ENCODE measurements around the gene MXRA8. TPM values are rescaled to one million over a fixed set of nuclear protein-coding genes. Genes with fewer than 3 reads are reported as not detected.

Gene MXRA8
- total RNA-seq, 1 donor from 2014 or later = not detected

DNA sequence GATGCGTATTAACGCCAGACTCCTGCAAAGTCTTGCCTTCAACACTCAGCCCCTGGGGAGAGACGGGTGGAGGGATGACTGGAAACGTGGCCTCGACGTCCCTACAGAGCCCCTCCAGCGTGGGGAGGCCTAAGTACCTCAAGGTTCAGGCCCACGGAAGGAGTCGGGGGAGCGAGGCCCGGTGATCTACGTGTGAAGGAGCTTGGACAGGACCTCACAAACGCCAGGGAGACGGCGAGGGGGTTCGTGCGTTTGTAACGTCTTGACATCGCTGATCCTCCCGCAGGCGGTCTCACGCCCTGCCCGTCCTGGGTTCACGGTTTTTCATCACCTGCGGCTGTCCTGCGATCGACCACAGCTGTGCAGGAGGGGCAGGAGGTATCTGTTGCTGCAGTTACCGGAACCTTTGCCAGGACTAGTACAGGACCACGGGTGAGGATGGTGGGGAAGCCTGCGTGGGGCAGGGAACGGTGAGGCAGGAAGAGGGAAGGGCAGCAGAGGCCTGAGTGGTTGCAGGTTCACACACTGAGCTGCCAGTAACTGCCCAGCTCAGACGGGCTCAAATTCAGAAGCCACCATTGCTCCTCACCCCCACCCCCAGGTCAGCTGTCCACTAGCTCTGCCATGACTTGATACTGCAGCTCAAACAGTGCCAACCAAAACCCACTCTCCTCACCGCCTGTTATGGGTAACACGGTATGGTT lies 41.7 kb upstream of the MXRA8 start:
- intact Hi-C loops (cut with micrococcal nuclease) = loop anchor here (1.0 to 10.0 kb wide), 3 partner anchors 7 to 1155 kb away; partner anchors contain the start of genes AURKAIP1, MRPL20 and TNFRSF14
- Mint-ChIP-seq H3K9me3 (no peaks in the 10 kb centered on the region), H3K4me1 (ENCODE audit: low read depth) (peaks cover 34% of the 10 kb centered on the region), H3K36me3 (ENCODE audit: low read depth) (peaks cover 72% of the 10 kb centered on the region), H3K4me3 (ENCODE audit: low read depth) (peak overlapping the region; percentile 90), H3K27ac (peak overlapping the region; percentile 74), H3K27me3 (ENCODE audit: low read depth) (no peaks in the 10 kb centered on the region)
- no peak for DNase-seq (ENCODE audit: low spot score)

DNA sequence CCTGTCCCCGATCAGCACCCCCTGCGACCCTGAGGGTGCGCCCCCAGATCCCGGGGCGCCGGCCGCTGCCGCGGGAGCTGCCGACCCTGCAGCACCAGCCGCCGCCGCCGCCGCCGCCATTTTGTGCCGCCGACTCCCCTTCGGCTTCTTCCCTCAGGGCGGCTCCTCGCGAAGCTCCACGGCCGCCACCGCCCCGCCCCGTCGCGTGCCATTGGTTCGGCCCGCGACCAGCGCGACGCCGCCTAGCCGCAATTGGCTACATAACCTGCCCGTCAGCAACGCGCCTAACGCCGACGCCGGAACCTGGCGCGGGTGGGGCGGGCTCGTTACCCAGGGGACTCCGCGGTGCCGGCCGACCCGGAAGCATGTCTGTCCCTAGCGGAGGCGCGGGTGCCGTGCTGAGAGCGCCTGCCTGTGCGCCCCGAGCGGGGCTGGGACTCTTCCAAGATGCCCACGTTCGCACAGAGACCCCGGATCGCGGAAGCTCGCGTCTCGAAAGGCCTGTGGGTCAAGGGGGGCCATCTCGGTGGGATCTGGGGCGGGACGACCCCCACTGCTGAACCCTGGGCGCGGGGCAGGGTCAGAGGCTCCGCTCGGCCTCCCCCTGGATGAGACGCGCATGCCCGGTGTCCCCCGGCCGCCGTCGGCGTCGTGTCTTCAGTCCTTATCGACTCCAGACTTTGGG lies 41.0 kb upstream of the MXRA8 start, which contains the start of gene CCNL2:
Gene CCNL2, minus strand, starts transcription at position 149 of the 685 bp plus-strand sequence. Its CDS starts 29 bp downstream, at position 120.
- intact Hi-C loops (cut with micrococcal nuclease) = loop anchor here (1.0 kb wide), 2 partner anchors 8 to 24 kb away; partner anchors contain the start of genes AURKAIP1 and MRPL20
- peaks cover 72% of the 10 kb centered on the region for H3K36me3 Mint-ChIP-seq (ENCODE audit: low read depth)
- DNase-seq (ENCODE audit: low spot score) = peak; percentile 100
- peak within 1 kb of the TSS; percentile 89 for H3K27ac Mint-ChIP-seq
- no peaks in the 10 kb centered on the region for H3K9me3 Mint-ChIP-seq
- peaks cover 34% of the 10 kb centered on the region for H3K4me1 Mint-ChIP-seq (ENCODE audit: low read depth)
- H3K27me3 Mint-ChIP-seq (ENCODE audit: low read depth) = no peaks in the 10 kb centered on the region
- peak within 1 kb of the TSS; percentile 95 for H3K4me3 Mint-ChIP-seq (ENCODE audit: low read depth)

DNA sequence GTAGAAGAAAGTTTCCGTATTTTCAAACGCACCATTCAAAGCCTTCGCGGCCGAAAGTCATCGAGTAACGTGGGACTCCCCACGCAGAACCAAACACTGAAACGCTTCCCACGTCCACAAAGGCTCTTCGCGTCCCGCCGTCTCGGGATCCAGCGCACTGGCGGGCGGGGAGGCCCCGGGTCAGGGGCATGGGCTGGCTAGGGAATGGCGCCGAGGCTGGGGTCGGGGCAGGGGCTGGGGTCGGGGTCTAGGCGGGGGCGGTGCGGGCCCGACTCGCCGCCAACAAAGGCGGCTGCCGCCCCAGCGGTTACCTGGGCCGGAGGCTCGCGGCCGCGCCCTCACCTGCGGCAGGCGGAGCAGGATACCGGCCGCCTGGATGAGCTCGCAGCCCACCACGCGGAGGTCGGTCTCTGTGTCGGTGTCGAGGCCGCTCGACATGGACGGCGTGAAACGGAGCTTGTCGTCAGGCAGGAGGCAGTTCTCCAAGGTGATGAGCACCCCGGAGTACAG lies 40.4 kb upstream of the MXRA8 start:
- H3K27me3 Mint-ChIP-seq (ENCODE audit: low read depth) = no peaks in the 10 kb centered on the region
- no peaks in the 10 kb centered on the region for H3K9me3 Mint-ChIP-seq
- intact Hi-C loops (cut with micrococcal nuclease) = loop anchor here (1.0 kb wide), 2 partner anchors 9 to 23 kb away; partner anchors contain the start of genes AURKAIP1 and MRPL20
- H3K36me3 Mint-ChIP-seq (ENCODE audit: low read depth) = peaks cover 76% of the 10 kb centered on the region
- H3K4me3 Mint-ChIP-seq (ENCODE audit: low read depth) = peak overlapping the region; percentile 95
- H3K4me1 Mint-ChIP-seq (ENCODE audit: low read depth) = peaks cover 33% of the 10 kb centered on the region
- H3K27ac Mint-ChIP-seq = peak overlapping the region; percentile 89
- no peak for DNase-seq (ENCODE audit: low spot score)

DNA sequence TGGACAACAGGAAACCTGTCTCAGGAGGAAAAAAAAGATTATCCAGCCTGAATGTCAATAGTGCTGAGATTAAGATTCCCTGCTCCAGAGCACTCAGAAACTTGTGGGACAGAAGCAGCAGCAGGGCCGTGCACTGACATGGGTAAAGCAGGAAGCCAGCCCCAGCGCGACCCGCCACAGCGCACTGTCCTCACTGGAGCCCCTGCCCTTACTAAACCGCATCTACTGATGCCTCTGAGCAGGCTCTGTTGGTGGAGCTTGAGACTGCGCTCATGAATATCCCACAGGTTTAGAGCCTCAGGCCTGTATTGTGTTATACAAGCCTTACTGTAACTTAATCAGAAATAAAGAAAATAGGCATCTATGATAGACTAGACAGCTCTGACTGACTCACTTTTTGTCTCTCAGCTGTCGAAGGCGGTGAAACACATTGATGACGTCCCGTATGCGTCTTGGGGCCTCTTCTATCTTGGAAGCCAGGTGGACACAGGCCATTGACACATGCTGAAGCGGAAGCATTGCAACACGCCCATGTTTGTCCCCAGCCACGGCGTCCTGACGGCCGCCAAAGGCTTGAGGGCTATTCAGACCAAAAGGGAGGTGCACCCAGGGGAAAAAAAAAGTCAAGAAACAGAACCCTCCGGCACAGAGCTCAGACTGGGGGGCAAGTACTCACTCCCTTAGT lies 39.6 kb upstream of the MXRA8 start:
- H3K9me3 Mint-ChIP-seq = no peaks in the 10 kb centered on the region
- H3K27me3 Mint-ChIP-seq (ENCODE audit: low read depth) = no peaks in the 10 kb centered on the region
- peak overlapping the region; percentile 95 for H3K4me3 Mint-ChIP-seq (ENCODE audit: low read depth)
- H3K27ac Mint-ChIP-seq = peak overlapping the region; percentile 89
- H3K4me1 Mint-ChIP-seq (ENCODE audit: low read depth) = peaks cover 28% of the 10 kb centered on the region
- peaks cover 78% of the 10 kb centered on the region for H3K36me3 Mint-ChIP-seq (ENCODE audit: low read depth)
- intact Hi-C loops (cut with micrococcal nuclease) = no loop called here
- DNase-seq (ENCODE audit: low spot score) = no peak

DNA sequence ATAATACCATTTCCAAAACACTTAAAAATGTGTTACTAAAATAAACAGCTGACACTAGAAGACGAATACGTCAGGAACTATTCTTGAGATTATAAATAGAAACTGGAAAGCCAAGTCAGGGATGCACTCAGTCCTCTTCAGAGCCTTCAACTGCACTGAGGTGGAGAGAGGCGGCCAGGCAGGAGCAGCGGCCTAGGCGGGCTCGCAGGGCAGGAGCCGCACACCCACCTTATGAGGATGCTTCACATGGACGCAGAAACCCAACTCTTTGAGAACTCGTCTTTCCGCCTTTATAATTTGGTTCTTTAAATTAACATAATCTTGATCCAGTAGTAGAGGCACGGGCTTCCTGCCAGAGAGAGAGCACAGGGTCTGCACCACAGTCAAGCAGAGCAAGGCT lies 36.8 kb upstream of the MXRA8 start:
- Mint-ChIP-seq H3K9me3 (no peaks in the 10 kb centered on the region), H3K36me3 (ENCODE audit: low read depth) (peaks cover 77% of the 10 kb centered on the region), H3K27ac (no peak overlapping the region), H3K27me3 (ENCODE audit: low read depth) (no peaks in the 10 kb centered on the region), H3K4me3 (ENCODE audit: low read depth) (no peak overlapping the region), H3K4me1 (ENCODE audit: low read depth) (peaks cover 13% of the 10 kb centered on the region)
- intact Hi-C loops (cut with micrococcal nuclease) = no loop called here
- DNase-seq (ENCODE audit: low spot score) = no peak

DNA sequence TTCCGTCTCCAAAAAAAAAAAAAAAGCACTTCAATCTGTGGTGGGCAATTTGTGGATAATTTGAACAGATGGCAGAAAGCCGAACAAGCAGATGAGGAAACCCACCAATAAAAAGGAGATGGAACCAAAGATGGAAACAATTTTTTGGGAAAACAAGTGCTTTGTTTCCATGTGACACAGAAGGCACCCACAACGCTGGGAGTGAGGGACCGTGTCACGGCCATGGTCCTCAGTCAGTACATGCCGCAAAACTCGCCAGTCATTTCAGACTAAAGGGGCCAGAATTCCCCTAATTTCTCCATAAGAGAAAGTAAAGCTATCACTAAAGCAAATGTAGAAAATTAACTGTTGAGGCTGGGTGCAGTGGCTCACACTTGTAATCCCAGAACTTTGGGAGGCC lies 35.8 kb upstream of the MXRA8 start:
- Mint-ChIP-seq H3K36me3 (ENCODE audit: low read depth) (peaks cover 79% of the 10 kb centered on the region), H3K27ac (no peak overlapping the region), H3K4me3 (ENCODE audit: low read depth) (no peak overlapping the region), H3K4me1 (ENCODE audit: low read depth) (peaks cover 11% of the 10 kb centered on the region), H3K9me3 (no peaks in the 10 kb centered on the region), H3K27me3 (ENCODE audit: low read depth) (no peaks in the 10 kb centered on the region)
- intact Hi-C loops (cut with micrococcal nuclease) = no loop called here
- no peak for DNase-seq (ENCODE audit: low spot score)

DNA sequence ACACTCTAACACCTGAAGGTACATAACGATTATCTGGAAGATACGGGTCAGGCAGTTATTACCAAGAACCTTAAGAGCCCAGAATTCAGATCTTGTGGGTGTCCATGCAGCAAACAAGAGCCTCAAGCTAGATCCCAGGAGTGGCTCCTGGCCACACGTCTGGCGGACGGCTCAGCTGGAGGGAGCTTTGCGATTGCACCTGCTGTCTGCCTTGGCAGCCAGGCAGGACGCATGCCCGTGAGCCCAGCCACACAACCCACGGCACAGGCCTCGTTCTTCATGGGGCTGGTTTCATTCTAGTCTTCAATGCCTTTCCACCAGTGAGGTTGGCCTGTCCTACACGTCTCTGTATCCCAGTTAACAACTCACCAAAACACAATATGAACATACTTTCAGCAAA lies 35.1 kb upstream of the MXRA8 start:
- no peaks in the 10 kb centered on the region for H3K9me3 Mint-ChIP-seq
- peaks cover 11% of the 10 kb centered on the region for H3K4me1 Mint-ChIP-seq (ENCODE audit: low read depth)
- H3K27me3 Mint-ChIP-seq (ENCODE audit: low read depth) = no peaks in the 10 kb centered on the region
- intact Hi-C loops (cut with micrococcal nuclease) = no loop called here
- no peak overlapping the region for H3K4me3 Mint-ChIP-seq (ENCODE audit: low read depth)
- H3K36me3 Mint-ChIP-seq (ENCODE audit: low read depth) = peaks cover 85% of the 10 kb centered on the region
- DNase-seq (ENCODE audit: low spot score) = no peak
- H3K27ac Mint-ChIP-seq = no peak overlapping the region

DNA sequence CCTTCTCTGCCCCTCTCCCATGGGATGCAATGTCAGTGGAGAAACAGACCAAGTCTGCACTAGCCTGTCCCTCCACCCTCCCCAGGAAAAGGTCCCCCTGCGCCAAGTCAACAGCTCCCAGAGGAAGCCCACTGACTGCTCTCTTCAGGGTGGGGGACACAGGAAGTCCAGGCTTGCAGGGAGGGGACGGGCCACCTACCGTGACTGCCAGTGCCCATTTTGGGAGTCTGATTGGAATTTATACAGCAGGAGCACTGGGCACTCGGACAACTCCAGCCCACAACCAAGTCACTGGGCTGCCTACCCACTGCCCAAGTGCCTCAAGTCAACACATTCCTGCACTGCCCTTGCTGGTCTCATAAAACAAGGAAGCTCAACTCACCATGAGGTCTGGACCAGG lies 34.7 kb upstream of the MXRA8 start:
- intact Hi-C loops (cut with micrococcal nuclease) = no loop called here
- Mint-ChIP-seq H3K9me3 (no peaks in the 10 kb centered on the region), H3K4me3 (ENCODE audit: low read depth) (no peak overlapping the region), H3K4me1 (ENCODE audit: low read depth) (peaks cover 8% of the 10 kb centered on the region), H3K27ac (no peak overlapping the region), H3K27me3 (ENCODE audit: low read depth) (no peaks in the 10 kb centered on the region), H3K36me3 (ENCODE audit: low read depth) (peaks cover 85% of the 10 kb centered on the region)
- DNase-seq (ENCODE audit: low spot score) = no peak

DNA sequence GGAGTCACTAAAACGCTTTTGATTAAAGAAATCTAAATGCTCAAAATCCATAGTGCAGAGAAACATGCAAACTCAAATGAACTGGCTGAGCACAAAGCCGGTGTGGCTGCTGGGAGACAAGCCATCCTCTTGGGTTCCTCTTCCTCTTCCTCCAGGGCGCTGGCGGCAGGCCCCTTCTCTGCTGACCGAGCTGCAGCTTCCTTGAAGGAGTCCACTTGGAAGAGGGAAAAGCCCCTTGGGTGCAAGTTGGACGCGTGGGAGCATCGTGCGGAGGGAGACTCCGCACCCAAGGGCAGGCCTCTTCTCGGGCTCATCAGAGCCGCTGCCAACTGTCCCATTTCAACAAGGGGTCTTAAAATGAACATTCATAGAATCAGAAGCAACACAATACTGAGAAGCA lies 32.9 kb upstream of the MXRA8 start:
- Mint-ChIP-seq H3K4me3 (ENCODE audit: low read depth) (no peak overlapping the region), H3K36me3 (ENCODE audit: low read depth) (peaks cover 93% of the 10 kb centered on the region), H3K27me3 (ENCODE audit: low read depth) (no peaks in the 10 kb centered on the region), H3K27ac (no peak overlapping the region), H3K4me1 (ENCODE audit: low read depth) (peaks cover 4% of the 10 kb centered on the region), H3K9me3 (no peaks in the 10 kb centered on the region)
- DNase-seq (ENCODE audit: low spot score) = no peak
- intact Hi-C loops (cut with micrococcal nuclease) = no loop called here

DNA sequence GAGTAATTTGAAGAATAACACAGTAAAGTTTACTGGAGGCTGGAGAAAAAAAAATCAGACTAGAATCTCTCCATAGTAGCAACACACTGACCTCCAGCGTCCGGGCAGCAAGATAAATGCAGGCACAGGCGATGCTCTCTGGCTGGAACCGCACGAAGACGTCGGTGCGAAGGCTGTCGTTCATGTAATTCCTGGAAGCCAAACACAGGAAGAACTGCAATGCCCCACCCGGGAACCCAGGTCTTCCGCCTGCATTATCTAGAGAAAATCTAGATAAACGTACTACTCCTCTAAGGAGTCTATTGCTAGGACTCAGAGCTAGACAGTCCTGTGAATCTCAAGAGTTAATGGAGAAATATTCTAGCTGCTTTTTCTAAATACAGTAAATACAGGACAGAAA lies 32.3 kb upstream of the MXRA8 start:
- no peaks in the 10 kb centered on the region for H3K27me3 Mint-ChIP-seq (ENCODE audit: low read depth)
- no peak for DNase-seq (ENCODE audit: low spot score)
- peaks cover 95% of the 10 kb centered on the region for H3K36me3 Mint-ChIP-seq (ENCODE audit: low read depth)
- H3K4me1 Mint-ChIP-seq (ENCODE audit: low read depth) = peaks cover 4% of the 10 kb centered on the region
- no peak overlapping the region for H3K27ac Mint-ChIP-seq
- intact Hi-C loops (cut with micrococcal nuclease) = no loop called here
- H3K9me3 Mint-ChIP-seq = no peaks in the 10 kb centered on the region
- H3K4me3 Mint-ChIP-seq (ENCODE audit: low read depth) = no peak overlapping the region

DNA sequence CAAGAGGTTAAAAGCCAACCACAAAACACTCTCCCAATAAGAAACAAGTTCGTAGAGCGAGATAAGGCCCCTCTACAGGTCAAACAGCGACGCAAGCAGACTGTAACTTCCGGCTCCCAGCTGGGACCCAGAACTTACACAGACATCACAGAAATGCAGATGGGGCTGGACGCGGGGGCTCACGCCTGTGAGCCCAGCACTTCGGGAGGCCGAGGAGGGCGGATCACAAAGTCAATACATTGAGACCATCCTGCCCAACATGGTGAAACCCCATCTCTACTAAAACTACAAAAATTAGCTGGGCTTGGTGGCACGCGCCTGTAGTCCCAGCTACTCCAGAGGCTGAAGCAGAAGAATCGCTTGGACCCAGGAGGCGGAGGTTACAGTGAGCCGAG lies 29.7 kb upstream of the MXRA8 start:
- intact Hi-C loops (cut with micrococcal nuclease) = no loop called here
- no peaks in the 10 kb centered on the region for H3K27me3 Mint-ChIP-seq (ENCODE audit: low read depth)
- H3K4me3 Mint-ChIP-seq (ENCODE audit: low read depth) = no peak overlapping the region
- no peaks in the 10 kb centered on the region for H3K9me3 Mint-ChIP-seq
- H3K36me3 Mint-ChIP-seq (ENCODE audit: low read depth) = peaks cover 72% of the 10 kb centered on the region
- no peaks in the 10 kb centered on the region for H3K4me1 Mint-ChIP-seq (ENCODE audit: low read depth)
- H3K27ac Mint-ChIP-seq = no peak overlapping the region
- DNase-seq (ENCODE audit: low spot score) = no peak

DNA sequence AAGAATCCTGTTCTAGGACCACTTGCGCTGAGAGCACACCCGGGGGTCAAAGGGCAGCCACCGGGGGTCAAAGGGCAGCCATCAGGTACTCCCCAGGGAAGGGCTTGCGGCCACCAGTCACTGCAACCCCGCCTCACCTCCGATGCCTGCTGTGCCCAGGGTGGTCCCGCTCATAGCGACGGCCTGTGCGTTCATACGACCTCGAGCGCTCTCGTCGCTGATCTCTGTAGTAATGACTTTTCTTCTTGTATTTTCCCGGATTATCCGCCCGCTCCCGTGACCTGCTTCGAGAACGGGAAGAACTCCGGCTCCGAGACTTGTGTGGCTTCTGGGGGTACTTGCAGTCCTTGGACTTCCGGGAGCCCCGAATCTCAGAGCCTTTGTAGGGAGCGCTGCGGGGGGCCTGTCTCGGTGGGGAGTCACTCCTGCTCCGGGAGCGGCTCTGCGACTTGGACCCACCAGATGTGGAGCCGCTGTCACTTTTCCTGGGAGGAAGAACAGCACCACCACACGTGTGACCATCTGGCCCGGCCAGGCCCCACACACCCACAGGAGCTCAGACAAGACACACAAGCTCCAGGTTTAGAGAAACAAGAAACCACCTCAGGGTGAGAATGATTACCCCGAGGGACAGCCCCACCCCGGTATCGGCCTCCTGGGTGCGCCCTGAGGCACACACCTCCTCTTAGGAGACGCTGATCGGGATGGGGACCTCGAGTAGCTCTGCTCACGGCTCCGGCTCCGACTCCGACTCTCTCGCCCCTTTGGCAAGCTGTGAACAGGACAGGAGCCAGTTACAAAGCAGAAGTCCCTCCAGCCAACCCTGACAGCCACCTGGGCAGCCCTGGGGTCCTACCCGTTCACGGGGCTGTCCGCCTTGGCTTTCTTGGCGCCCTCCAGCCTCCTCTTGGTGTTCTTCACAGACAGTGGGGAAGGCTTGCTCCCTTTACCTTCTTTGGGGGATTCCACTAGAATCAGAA lies 29.0 kb upstream of the MXRA8 start:
- Mint-ChIP-seq H3K9me3 (no peaks in the 10 kb centered on the region), H3K4me1 (ENCODE audit: low read depth) (no peaks in the 10 kb centered on the region), H3K27me3 (ENCODE audit: low read depth) (no peaks in the 10 kb centered on the region), H3K4me3 (ENCODE audit: low read depth) (no peak overlapping the region), H3K27ac (no peak overlapping the region), H3K36me3 (ENCODE audit: low read depth) (peaks cover 65% of the 10 kb centered on the region)
- intact Hi-C loops (cut with micrococcal nuclease) = no loop called here
- DNase-seq (ENCODE audit: low spot score) = no peak

Measured in activated T-helper 2 cell treated with anti-CD3 and anti-CD28 coated beads, Interferon-gamma antibody, Interleukin-2, Interleukin-4, amounts not matched to agents 10 μg/mL and 5 μg/mL and 100 μg/mL, durations not matched to agents 14 hours and 24 hours and 36 hours (primary cell).